GM21737 (cell line): ENCODE measurements around the gene MME.
"Not testable (repeated sequence)": the region's sequence is repeated elsewhere in the genome, so short reads cannot be mapped to it uniquely, and the experiment has no call there.

Experiments
- ATAC-seq: cut with Tn5 transposase; IDR thresholded peaks from one replicate; pipeline ENCODE4 v1.9.1; 2021; ENCODE audit warnings: mild to moderate bottlenecking, moderate library complexity; ENCODE audit not compliant: unreplicated experiment

MME gene

DNA sequence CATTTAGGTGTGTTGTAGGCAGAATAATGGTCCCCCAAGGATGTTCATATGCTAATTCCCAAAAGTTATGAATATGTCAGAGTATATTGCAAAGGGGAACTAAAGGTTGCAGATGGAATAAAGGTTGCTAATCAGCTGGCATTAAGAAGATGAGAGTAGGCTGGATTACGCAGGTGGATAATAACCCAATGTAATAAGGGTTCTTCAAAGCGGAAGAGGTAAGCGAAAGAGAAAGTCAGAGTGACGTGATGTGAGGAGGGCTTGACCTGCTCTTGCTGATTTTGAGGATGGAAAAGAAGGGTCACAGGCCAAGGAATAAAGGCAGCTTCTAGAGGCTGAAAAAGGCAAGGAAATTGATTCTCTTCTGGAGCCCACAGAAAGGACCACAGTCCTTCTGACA lies 109.4 kb downstream of the MME start:
- no peak for ATAC-seq

DNA sequence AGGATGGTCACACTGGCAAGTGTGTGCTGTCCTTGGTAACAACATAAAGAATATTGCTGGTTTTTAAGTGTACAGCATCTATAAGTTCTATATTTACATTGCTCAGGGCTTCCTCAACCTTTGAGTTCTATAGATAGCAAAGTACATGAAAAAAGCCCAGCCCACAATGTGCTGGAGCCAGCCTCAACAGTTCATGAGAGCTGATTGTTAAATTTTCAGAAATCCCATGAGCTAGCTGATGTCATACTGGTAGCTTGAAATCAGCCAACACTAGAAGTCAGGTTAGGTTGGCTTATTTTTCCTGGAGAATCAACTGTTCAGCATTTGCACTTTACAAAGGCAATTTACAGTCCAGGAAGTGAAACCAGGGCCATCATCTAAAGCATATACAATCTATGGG lies 110.6 kb downstream of the MME start:
- ATAC-seq, result no peak

DNA sequence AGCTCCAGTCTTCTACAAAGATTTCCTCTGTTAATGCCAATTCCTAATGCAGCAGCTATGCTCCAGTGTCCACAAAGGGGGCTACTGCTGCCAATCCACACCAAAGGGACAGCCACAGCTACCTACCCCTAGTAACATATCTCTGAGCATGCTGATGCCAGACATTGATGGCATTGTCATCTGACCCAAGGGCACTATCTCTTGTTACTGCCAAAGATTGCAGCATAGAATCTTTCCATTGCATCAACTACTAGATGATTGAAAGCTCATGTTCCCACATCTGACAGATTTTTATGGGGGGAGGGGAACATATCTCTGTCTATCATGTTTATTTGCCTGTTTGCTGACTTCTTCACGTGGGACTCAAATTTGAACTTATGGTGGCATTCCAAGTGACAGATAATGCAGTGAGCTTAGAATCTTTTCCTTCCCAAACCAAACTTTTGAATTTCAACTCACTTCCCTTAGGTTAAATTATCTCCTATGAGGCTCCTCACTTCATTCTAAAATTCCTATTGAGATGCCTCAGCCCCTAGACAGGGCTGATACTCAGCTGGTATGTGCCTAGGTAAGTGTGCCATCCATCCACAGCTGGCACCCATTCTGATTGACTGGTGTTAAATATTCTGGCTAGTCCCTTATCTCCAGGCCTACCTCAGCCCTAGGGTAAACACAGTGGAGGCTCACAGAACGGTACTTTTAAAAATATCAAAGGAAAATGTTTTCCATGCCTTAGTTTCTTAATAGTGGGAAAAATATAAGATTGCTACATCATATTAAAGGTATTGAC lies 113.0 kb downstream of the MME start:
- ATAC-seq, result no peak

DNA sequence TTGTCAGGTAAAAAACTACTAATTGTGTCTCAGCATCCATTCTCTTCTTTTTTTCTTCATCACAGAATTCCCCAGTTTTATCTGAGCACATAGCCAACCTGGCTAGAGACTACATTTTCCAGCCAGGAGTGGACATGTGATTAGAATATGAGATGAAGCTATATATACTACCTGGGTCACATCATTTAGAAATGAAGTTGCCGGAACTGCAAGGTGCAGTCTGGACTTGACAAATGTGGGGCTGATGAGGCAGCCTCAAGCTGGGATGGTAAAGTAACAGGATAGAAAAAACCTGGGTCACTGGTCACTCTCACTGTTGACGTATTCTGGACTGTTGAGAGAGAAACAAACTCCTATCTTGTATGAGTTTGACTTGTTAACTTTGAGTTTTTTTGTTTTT lies 113.7 kb downstream of the MME start:
- no peak for ATAC-seq

DNA sequence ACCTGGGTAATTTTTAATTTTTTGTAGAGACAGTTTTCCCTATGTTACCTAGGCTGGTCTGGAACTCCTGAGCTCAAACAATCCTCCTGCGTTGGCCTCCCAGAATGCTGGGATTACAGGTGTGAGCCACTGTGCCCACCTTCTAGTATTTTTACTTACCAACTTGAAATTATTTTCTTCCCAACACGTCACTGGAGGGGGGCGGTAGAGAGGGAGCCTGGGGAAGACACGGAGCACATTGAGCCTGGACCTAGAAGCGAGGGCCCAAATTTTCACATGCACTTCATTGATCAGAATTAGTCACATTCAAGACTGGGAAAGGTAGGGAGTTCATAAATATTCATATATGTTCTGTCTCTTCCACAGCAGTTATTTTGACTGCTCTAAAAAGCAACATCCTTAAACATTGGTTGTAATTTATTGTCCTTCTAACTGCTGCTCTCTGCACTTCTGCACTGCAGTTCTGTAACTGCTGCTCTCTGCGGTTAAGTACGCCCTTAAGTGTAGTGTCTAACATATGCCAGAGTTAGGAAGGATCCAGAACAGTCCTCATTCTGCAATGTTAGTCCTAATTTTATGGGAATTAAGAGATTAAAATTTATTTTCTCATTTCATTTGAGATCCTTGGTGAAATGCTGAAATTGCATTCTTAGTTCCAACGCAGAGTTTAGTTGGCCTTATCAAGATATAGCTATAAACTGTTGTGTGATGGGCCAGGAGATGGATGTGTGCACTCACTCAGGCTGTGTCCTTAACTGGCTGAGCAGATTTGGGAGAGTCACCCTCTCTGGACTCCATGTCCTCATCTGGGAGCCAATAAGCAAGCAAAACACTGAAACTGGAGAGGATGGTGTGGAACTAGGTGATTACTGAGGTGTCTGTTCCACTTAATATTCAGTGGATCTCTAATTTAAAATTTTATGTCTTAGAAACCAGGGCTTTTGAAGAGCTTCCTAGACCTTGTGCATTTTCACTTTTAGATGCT lies 115.1 kb downstream of the MME start:
- no peak for ATAC-seq

DNA sequence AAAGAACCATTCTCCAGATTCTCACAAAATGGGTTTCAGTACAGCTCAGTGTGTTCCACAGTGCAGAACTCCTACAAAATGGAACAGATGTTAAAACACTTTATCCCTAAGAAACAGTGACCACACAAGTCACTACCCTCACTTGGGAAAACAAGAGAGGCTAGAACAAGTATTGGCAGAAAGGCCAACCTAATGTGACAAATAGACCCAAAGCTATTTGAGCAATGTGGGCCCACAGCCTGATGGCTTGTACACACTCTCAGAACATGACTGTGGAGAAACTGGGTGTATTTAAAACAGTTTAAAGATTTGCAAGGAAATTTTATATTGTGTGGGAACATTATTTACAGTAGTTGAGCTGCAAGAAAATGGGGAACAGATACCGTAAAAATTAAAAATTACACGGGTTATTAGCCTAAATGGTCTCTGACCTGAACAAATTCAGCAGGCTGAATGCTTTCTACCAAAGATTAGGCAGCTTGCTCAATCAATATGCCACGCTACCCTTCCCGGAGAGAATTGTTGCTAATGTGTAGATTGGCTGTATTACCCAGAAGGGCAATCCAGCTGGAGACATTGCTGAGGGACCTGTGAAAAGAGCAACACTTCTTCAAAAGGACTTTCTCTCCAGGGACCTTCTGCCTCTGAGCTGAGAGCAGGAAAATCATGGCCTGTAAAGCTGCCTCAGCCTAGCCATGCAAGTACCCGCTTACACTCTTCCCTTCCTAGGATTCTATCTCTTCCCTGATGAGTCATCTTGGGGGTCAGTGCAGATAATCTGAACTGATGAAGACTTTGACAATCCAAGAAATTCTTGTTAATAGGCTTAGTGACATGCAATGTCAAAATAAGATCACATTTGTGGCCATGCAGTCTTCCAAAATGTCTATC lies 116.3 kb downstream of the MME start:
- ATAC-seq, result no peak

DNA sequence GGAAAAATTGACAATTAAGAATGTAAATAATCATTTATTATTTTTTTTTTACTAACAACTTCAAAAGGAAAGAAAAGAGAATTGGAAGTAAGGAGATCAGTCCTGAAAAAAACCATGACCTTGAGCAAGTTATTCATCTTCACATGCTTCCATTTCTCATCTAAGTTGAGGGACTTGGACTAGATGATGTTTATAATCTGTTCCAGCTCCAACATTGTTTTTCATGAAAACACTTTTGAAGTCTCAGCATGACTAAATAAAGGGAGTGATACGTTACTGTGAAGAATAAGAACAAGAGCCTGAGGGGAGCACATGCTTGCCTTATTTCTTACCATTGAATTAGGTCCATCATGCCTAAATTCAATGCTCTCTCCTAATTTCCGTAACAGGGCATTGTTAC lies 117.7 kb downstream of the MME start:
- ATAC-seq, result no peak

DNA sequence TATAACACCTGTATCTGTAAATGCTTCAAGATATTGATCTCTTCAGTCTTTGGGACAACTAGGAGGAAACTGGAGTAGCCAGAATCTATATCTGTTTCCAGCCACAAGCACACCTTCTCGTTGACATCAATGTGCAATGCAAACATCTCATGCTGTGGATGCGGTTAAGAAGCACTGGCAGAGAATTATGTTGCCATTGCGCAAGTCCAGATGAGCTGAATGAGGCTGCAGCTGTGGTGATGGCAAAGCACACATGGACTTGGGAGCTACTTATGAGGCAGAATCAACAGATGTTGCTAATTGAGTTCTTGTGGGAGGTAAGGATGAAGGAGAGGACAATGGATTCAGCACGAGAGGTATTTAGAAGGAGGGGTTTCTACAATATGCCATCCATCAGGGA lies 122.5 kb downstream of the MME start:
- no peak for ATAC-seq

DNA sequence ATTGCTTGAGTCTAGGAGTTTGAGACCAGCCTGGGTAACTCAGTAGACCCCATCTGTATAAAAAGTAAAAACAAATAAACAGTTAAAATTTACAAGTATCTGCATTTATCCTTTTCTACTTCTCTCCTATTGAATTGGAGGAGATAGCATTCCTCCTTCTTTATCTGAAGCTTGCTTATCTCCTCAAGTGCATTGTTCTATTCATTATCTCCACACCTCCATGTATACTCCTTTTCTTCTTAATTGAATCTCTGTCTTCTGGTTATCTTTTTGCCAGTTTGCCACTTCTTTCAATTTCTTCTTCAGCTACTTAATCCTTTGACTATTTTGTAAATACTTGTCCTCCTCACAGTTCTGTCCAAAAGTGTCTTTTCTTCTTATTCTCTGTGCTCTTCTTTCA lies 124.7 kb downstream of the MME start:
- ATAC-seq, result no peak

DNA sequence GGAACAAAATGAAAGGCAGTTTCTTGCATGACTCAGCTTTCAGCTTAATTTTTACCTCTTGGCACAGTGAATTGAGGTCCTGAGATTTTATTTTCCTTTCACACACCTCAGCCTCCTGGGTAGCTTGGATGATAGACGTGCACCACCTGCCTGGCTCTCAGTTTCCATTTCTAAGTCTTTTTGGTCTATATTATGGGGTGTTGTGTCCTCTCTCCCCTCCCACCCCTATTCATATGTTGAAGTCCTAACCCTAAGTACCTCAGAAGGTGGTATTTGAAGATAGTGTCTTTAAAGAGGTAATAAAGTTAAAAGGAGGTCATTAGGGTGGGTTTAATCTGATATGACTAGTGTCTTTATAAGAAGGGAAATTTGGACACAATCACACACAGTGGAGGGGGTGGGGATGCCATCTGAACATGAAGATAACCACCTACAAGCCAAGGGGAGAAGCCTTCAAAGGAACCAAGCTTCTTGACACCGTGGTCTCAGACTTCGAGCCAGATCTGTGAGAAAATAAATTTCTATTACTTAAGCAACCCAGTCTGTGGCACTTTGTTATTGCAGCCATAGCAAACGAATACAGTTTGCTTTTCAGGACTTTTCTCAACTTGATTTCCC lies 128.2 kb downstream of the MME start:
- ATAC-seq, result no peak

DNA sequence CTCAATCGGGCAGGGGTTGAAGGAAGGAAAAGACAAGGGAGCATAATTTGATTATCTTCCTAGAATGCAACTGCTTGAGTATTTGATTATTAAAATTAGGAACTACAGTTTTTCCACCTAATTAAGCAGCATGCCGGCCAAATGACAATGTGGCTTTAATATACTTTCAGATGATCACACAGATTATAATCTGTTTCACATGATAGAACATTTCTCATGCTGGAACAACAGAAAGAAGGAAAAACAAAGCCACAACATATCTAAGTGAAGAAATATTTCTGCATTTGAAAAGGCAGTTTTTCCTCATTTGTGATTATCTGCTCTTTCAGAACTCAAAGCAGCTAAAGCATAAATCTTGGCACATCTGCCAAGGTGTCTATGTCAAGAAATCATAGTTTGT lies 130.6 kb downstream of the MME start:
- ATAC-seq, result no peak

DNA sequence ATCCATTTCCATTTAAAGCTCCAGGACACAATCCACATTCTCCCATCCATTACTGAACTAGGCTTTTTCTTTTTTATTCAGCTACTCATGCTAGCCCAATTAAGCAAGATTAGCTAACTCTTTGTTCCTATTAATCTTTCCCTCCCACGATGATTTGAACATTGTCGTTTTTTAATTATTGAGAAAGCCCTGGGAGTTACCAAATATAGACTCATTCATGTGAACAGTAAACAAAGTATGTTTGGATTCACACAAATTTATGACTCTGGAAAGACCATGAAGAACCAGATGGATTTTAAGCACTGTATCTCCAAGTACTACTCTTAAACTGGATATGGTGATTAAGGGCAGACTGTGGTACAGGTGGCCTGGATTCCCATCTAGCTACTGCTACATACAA lies 131.1 kb downstream of the MME start:
- ATAC-seq, result no peak

DNA sequence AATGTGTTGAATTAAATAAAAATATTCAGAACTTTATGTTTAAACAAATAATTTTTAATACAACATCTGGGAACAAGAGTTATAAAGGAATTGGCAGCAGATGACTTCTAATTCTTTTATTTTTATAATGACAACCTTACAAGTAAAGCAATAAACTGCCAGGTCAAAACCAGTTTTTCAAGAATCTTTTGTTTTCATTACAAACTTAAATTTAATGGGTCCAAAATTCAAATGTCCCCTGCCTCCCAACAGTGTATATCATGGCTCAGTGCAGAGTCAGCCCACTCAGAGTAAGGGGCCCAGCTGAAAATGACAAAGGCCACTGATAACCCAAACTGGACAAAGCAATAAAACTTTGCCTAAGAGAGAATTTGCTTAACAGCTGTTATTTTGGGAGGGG lies 131.8 kb downstream of the MME start:
- no peak for ATAC-seq

DNA sequence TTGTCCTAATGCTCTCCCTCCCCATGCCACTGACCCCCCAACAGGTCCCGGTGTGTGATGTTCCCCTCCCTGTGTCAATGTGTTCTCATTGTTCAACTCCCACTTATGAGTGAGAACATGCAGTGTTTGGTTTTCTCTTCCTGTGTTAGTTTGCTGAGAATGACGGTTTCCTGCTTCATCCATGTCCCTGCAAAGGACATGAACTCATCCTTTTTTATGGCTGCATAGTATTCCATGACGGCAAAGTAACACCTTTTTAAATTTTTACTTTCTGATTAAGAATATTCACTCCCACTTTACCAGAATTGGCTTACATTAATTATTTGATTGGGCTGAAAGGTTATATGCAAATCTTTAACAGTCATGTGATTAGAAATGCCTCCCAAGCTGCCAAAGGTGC lies 135.9 kb downstream of the MME start:
- not testable (repeated sequence) for ATAC-seq

DNA sequence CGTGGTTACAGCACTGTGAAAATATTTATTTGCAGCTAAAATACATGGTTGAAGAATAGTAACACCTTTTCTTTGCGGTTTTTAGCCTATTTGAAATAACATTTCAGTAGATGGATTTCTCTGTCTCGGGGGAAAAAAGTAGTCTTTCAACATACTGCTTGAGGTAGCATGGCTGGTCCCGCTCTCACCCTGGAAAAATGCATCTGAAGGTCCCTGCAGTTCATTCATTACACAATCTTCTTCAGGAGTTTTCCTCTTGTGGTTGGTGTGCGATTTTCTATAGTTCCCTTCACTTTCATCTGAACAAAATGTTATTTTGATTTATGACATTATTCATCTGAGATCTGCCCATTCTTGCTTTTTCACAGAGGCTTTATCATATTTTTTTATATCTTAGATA lies 137.5 kb downstream of the MME start:
- no peak for ATAC-seq

DNA sequence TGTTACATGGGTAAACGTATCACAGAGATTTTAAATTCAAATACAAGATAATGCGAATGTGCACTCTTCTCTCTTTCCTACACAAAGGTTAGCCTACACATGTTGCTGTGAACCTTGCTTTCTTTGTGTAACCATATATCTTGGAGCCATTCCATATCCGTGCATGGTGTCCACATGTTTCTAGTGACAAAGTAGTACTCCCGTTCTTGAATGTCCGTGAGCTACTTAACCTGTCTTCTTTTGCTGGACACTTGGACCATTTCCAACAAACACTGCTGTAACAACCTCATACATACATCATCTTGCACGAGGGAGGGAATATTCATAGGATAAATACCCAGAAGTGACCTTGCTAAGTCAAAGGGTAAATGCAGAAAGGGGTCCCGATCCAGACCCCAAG lies 138.3 kb downstream of the MME start:
- no peak for ATAC-seq

DNA sequence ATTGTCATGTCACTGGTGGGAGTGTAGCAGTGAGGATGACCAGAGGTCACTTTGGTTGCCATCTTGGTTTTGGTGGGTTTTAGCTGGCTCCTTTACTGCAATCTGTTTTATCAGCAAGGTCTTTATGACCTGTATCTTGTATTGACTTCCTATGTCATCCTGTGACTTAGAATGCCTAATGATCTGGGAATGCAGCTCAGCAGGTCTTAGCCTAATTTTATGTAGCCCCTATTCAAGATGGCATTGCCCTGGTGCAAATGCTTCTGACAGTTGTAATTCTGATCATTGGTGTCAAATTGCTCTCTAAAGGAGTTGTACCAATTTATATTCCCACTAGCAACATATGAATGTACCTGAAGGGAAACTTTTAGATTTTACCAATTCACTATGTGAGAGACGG lies 139.0 kb downstream of the MME start:
- ATAC-seq, result no peak

DNA sequence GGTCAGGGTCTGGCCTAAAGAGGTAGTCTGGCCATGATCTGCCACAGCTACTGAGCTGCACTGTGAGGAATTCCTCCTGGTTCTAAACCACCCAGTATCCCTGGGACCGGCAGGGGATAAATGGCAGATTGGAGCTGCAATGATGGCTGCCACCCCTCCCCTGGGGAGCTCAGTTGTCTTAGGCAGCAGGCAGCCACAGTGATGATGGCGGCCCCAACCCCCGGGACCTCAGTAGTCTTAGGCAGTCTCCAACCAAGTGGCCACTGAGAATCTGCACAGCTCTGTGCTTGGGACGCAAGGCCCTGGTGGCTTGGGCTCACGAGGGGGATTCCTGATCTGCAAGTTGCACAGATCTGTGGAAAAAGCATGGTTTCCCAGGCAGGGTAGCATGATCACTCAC lies 145.3 kb downstream of the MME start:
- no peak for ATAC-seq

DNA sequence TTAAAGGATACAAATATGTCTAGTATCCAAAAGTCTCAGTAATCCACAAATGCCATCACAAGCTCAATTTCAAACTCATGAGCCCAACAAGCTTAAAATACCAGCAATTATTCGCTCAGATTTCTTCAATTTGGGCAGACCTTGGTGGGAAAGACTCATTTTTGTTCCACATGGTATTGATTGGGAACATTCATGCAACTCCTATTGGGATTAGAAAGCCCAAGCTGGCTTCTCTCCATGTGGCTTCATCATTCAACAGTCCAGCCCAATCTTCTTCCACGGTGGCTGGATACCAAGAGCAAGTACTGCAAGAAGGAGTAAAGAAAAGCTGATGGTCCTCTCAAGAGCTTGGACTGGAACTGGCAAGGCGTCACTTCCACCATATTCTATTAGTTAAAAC lies 147.0 kb downstream of the MME start:
- no peak for ATAC-seq

DNA sequence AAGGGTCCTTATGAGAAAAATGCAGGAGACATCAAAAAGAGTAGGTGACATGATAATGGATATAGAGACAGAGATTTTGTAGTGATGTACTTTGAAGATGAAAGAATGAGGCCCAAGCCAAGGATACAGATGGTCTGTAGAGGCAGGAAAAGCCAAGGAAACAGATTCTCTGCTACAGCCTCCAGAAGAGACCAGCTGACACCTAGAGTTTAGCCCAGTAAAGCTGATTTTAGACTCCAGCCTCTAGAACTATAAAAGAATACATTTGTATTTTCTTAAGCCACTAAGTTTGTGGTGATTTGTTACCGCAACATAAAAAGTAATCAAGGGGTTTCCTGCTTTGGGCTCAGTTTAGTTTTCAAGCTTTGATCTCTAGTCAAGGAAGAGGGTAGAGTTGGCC lies 148.6 kb downstream of the MME start:
- ATAC-seq, result no peak

DNA sequence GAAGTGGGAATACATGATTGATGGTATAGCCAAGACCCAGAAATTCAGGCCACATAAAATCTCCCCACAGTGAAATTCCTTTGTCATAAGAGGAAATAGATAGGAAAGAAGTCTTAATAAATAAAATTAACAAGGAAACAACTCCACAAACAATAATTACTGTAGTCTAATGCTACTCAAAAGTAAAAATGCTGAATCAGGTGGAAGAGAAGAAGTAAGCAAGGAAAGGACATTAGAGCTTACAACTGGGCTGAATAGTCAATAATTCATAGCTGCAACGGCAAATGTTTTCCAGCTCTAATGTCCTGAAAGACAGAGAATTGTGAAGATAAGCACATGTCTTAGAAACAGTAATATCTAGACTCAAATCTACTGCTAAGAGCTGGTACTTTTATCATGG lies 149.0 kb downstream of the MME start:
- ATAC-seq, result no peak
